Endothelial cell of umbilical vein (primary cell): Measurements from ENCODE around the gene PIK3R6.

ENCODE experiments used
- FOS ChIP-seq: IDR thresholded peaks from 2 replicates; pipeline ENCODE4 v1.6.1; 2011; ENCODE audit warnings: mild to moderate bottlenecking, low read length, moderate library complexity, borderline replicate concordance; ENCODE audit not compliant: insufficient read depth
- MYC ChIP-seq: IDR thresholded peaks from one replicate; pipeline ENCODE4 v1.6.1; 2011; ENCODE audit warnings: mild to moderate bottlenecking, low read depth, low read length
- POLR2A ChIP-seq: IDR thresholded peaks from 2 replicates; pipeline ENCODE4 v1.6.1; 2012; ENCODE audit warnings: low read depth, mild to moderate bottlenecking, control low read depth, low read length
- TF ChIP-seq, protein P1 (sequence below), 2 donors: IDR thresholded peaks; 1 replicate in 1 of 2; 2 replicates in 1 of 2; pipeline ENCODE4 v1.5.1; 2011; ENCODE audit warnings: low read length in 2 of 2, mild to moderate bottlenecking in 2 of 2, moderate library complexity in 2 of 2, control low read depth in 1 of 2, inconsistent platforms in 1 of 2, low read depth in 1 of 2; ENCODE audit not compliant: insufficient read depth in 1 of 2; ENCODE audit errors: extremely low read depth in 1 of 2
- TF ChIP-seq, protein P2 (sequence below): IDR thresholded peaks from 2 replicates; pipeline ENCODE4 v1.6.1; 2011; ENCODE audit not compliant: insufficient read depth, insufficient read length

DNA sequence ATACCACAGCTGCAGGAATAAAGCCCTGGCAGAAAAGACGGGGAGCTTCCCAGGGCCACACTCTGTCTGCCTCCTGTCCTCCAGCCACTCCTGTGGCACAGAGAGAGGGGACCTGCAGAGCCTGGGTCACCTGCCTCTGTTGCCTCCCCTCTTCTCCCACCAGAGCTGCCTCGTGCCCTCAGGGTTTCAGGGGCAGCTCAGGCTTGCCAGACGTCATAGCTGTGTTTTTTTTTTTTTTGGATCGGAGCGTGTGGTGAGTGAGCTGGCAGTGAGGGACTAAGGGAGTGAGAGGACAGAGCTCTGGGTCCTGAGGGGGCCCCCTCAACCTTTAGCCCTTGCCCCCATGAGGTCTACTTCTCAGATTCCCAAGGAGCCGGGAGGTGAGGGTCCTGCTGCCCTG is 2.1 kb downstream of the PIK3R6 start:
- TF ChIP-seq, protein P1, sequence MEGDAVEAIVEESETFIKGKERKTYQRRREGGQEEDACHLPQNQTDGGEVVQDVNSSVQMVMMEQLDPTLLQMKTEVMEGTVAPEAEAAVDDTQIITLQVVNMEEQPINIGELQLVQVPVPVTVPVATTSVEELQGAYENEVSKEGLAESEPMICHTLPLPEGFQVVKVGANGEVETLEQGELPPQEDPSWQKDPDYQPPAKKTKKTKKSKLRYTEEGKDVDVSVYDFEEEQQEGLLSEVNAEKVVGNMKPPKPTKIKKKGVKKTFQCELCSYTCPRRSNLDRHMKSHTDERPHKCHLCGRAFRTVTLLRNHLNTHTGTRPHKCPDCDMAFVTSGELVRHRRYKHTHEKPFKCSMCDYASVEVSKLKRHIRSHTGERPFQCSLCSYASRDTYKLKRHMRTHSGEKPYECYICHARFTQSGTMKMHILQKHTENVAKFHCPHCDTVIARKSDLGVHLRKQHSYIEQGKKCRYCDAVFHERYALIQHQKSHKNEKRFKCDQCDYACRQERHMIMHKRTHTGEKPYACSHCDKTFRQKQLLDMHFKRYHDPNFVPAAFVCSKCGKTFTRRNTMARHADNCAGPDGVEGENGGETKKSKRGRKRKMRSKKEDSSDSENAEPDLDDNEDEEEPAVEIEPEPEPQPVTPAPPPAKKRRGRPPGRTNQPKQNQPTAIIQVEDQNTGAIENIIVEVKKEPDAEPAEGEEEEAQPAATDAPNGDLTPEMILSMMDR (IDR thresholded peaks at IDR 0.05; ENCODE audit: extremely low read depth in 1 of 2, insufficient read depth in 1 of 2, low read depth in 1 of 2, low read length in 2 of 2) = no peak
- no peak for TF ChIP-seq POLR2A
- no peak for TF ChIP-seq FOS
- TF ChIP-seq MYC = no peak
- TF ChIP-seq, protein P2, sequence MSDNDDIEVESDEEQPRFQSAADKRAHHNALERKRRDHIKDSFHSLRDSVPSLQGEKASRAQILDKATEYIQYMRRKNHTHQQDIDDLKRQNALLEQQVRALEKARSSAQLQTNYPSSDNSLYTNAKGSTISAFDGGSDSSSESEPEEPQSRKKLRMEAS = no peak
